Stimulated activated naive CD8-positive, alpha-beta T cell treated with anti-CD3 and anti-CD28 coated beads, Interleukin-15, Interleukin-2, amounts not matched to agents 100 U/mL and 50 U/mL, for 24 hours (primary cell): ENCODE measurements around the gene ICA1L.
"Not testable (repeated sequence)": the region's sequence is repeated elsewhere in the genome, so short reads cannot be mapped to it uniquely, and the experiment has no call there.

Experiments used
- ATAC-seq: fragments of 150-1000 bp; cut with Tn5 transposase; one replicate; pipeline ENCODE4 v1.10.0; 2021
- DNase-seq: peaks from one replicate; pipeline ENCODE4 v3.0.0; 2021

The ICA1L gene

DNA sequence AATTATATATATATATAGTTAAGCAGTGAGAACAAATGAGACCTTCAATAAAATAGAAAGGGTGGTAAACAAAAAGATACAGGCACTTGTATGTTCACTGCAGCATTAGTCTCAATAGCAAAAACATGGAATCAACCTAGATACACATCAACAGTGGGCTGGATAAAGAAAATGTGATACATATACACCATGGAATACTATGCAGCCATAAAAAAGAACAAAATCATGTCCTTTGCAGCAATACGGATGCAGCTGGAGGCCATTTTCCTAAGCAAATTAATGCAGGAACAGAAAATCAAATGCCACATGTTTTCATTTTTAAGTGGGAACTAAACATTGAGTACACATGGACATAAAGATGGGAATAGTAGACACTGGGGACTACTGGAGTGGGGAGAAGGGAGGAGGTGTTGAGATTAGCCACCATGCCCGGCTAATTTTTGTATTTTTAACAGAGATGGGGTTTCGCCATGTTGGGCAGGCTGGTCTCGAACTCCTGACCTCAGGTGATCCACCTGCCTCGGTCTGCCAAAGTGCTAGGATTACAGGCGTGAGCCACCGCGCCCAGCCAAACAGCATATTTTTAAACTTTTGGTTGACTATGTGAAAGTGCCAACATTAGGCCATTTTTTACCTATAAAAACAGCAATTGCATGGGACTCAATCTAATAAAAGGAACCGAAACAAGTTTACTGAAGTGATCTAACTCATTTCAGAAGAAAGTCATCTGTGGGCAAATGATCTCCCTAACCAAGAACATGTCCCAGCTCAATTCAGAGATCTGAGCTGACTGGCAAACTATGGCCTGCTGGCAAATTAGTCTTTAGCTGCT lies 23.7 kb downstream of the ICA1L start:
- no peak for DNase-seq
- no peak for ATAC-seq

DNA sequence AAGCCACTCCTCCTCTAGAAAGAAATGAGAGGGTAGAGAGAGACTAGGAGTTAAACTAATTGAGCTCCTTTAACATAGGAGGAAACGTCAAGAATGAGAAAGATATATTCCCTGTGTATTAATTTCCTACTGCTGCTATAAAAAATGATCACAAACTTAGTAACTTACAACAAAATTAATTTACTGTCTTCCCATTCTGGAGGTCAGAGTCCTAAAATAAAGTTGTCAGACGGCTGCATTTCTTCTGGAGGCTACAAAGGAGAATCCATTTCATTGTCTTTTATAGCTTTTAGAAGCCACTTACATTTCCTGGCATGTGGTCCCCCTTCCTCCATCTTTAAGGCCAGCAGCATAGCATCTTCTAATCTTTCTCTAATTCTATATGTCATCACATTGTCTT lies 26.9 kb downstream of the ICA1L start:
- no peak for DNase-seq
- ATAC-seq: no peak

DNA sequence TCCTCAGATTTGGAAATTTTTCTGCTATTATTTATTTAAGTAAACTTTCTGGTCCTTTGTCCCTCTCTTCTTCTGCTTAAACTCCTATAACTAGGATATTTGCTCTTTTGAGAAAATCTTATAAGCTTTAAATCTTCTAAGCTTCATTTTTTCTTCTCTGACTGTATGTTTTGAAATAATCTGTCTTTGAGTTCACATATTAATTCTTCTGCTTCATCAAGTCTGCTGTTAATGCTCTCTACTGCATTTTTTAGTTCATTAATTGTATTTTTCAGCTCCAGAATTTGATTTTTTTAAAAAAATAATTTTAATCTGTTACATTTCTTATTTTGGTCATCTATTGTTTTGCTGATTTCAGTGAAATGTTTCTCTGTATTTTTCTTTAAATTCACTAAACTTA lies 28.9 kb downstream of the ICA1L start:
- ATAC-seq: no peak

DNA sequence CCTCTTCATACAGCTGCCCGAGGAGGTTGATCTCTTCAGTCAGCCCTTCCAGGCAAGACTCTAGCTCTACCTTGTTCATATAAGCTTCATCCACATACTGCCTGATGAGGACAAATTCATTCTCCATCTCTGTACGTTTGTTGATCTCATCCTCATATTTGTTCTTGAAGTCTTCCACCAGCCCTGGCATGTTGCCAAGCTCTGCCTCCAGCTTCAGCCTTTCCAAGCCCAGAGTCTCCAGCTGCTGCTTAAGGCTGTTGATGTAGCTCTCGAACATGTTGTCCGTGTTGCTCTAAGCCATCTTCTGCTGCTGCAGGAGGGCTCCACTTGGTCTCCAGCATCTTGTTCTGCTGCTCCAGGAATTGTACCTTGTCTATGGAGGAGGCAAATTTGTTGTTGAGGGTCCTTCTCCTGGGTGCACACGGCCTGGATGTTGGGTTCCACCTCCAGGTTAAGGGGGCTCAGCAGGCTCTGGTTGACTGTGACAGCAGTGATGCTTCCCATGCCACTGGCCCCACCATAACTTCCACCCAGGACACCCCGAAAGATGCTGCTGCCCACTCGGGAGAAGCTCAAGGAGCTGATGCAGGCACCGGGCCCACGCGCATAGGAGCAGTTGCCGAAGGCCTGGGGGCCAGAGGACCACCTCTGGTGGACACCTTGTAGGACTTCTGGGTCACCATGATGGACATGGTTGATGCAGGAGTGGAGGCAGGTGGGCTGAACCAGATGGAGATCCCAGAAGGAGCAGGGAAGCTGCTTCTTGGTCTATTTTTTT lies 30.3 kb downstream of the ICA1L start:
- ATAC-seq: no peak

More for the DNA sequence above, 28.9 kb downstream of the ICA1L start:
- no peak for DNase-seq

DNA sequence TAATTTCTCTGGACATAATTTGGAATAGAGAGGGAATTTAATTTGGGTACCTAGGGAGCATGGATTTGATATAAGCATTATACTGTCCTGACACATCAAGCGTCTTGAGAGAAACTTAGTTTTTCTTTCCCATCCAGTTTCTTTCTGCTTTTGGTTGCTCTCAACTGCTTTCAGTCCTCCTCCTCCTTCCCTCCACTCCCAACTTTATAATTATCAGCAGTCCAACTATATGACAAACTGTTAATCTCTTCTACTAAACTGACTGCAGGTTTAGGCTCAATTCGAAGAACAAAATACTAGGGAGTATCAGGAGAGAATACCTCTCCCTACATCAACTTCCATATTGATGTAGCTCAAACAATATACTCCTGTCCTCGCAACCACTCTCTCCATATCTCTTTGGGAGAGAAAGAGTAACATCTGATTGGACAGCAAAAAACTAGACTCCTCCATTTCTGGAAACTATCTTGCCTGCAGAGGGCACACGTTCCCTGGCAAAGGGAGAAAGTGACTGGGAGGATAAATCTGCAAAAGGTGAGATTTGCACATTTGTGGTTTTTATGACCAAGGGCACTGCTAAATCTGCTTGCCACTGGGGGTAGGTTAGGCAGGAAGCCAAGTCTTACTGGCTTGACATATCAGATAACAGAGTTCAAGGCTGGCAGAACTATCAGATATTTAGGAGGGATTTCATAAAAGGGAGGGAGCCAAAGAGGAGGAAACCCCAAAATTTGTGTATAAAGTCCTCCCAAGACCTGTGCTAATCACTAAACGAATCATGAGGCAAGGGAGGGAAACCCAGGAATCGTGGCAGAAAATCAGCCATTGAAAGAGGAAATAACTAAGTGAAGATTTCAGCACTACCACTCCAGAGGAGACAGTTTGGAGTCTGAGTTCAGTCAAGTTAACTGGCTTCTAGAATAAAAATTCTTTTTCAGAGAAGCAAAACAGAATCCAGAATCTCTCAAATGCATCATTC lies 40.0 kb downstream of the ICA1L start:
- ATAC-seq: peak; percentile 95
- peak; percentile 62 for DNase-seq

More for the DNA sequence above, 30.3 kb downstream of the ICA1L start:
- DNase-seq: no peak

DNA sequence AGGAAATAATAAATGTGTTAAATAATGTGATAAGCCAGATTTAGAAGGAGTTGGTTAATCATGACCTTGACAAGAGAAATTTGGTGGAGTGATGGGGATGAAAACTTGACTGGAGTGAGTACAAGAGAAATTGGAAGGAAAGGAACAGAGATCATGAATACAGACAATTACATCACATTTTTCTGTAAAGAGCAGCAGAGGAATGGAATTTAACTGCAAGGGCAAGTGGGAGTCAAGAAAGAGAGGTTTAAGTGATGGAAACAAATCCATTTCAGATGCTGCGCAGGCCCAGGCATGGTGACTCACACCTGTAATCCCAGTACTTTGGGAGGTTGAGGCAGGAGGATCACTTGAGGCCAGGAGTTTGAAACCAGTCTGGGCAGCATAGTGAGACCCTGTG lies 46.7 kb downstream of the ICA1L start:
- DNase-seq (no peak), ATAC-seq (no peak)

DNA sequence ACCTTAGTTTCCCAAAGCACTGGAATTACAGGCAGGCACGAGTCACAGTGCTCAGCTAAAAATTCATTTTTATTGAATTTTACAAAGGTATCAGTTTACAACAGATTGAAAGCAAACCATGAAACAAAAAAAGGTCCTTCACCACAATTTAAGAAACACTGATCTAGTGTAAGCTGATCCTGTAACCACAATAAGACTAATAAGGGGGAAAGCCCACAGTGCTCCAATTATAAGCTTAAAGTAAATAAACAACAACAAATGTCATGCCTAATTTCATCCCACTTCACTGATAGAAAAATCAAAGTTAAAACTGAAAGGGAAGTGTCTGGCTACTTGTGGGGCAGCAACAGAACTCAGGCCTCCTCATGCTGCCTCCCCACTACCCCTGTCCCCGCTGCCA lies 49.2 kb downstream of the ICA1L start:
- DNase-seq (no peak), ATAC-seq (no peak)

DNA sequence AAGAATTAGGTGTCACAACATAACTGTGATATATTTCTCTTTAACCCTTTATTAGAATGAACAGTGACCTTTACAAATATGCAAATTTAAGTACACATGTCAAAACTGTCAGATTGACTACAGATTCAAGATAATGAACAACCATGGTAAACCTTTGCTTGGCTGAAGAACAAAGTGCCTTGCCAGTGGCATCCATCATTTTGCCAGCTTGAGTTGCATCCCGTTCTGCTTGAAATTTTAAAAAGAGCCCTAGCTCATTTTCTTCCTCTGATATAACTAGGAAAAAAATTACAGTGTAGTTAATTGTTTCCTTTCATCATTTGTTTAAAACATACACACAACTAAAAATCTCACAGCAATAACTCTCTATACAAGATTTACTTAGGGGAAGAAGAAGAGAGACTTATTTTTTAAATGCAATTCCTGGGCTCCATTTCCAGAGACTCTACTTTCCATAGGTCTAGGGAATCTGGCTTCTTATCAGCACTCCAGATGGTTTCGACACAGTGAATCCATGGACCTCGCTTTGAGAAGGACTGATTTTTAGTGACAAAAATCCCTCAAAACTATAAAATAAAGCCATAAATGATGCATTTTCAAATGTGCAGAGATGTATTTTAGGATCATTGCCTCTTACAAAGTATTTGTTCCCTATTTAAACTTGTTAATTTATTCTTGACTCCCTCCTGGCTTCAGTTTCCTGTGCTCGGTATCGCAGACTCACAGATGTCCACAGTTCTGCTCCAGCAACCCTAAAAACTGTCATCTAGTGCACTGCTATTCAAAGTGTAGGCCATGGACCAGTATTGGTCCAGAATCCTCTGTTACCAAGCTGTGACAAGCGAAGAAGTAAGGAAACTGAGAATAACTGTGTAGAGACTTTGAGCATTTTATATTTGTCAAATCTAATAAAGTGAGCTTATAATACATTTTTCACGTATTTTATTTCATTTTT lies 50.1 kb downstream of the ICA1L start:
- ATAC-seq (no peak), DNase-seq (no peak)

DNA sequence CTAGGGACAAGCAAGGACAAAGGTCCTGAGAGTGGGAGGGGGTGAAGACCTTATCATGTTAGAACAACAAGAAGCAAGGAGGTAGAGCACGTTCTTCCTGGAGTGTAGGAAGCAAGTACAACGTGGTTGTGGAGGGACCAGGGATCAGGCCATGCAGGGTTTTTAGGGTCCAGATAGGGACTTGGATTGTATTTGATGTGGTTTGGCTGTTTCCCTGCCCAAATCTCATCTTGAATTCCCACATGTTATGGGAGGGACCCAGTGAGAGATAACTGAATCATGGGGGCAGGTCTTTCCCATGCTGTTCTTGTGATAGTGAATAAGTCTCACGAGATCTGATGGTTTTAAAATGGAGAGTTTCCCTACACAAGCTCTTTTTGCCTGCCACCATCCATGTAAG lies 53.2 kb downstream of the ICA1L start:
- DNase-seq (no peak), ATAC-seq (no peak)

DNA sequence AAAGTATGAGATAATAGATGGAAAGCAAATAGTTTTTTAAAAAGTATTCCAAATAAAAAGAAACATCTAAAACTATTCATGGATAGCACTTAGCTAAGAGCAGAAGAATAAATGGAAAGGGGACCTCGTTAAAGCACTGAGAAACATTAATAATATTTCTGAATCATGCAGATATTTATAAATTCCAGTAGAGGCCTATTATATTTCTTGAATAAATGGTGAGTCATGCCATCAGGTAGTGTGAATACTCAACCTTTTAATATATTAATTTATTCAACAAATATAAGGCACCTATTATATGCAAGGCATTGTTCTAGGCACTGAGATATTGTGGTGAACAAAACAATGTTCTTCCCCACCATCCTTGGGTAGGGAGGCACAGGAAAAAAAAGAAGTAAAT lies 53.8 kb downstream of the ICA1L start:
- DNase-seq (no peak), ATAC-seq (no peak)

DNA sequence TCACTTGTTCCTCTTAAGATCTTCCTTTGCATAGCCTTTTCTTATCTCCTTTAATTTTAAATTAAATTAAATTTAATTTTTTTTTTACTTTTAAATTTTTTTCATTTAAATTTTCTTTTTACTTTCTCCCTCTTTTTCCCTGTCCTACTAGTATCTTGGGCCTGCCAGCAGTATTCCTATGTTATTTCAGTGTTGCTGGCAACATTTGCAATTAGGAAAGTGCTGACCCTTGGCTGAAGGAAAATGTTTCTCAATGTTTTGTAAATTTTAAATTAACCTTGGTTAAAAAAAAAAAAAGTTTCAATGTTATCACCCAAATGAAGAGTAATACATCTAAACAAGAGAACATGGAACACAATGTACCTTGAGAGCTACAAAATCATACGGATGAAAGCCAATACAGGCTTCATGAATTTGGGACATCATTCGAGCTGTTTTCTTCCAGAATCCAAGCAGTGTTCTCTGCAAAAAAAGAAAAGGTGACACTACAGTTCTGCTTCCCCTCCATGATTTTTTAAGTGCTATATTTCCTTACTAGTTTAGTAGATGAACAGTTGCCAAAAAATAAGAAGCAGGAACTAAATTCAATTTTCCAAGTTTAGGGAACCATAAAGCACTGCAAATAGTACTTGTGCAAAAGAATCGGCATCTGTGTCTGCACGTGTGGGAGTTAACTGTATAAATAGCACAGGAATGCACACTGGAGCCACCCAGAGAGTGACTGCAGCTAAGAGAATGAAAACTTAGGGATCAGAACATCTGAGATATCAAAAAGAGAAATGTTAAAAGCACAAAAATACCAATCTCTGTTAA lies 55.8 kb downstream of the ICA1L start:
- no peak for ATAC-seq
- no peak for DNase-seq

DNA sequence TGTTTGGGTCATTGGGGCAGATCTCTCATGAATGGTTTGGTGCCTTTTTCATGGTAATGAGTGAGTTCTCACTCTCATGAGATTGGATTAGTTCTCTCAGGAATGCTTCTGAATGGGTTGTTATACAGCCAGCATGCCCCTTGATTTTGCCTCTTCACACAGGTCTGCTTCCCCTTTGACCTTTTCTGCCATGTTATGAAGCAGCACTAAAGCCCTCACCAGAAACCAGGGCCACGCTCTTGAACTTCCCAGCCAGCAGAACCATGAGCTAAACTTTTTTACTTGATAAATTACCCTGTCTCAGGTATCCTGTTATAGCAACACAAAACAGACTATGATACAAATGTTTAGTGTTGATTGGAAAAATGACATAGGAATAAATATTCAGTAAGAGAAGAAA lies 57.3 kb downstream of the ICA1L start:
- DNase-seq (no peak), ATAC-seq (no peak)

DNA sequence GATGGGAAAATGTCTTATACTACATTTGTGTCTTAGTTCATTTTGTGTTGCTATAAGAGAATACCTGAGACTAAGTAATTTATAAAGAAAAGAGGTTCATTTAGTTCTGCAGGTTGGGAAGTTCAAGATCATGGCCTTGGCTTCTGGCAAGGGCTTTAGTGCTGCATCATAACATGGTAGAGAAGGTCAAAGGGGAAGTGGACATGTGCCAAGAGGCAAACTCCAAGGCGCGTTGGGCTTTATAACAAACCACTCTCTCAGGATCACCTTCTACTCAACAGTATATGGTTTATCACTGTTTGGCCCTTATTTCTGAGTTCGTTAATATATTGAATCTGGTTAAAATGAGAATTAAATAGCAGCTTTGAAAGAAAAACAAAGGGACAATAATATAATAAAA lies 58.2 kb downstream of the ICA1L start:
- DNase-seq: no peak
- ATAC-seq: no peak

DNA sequence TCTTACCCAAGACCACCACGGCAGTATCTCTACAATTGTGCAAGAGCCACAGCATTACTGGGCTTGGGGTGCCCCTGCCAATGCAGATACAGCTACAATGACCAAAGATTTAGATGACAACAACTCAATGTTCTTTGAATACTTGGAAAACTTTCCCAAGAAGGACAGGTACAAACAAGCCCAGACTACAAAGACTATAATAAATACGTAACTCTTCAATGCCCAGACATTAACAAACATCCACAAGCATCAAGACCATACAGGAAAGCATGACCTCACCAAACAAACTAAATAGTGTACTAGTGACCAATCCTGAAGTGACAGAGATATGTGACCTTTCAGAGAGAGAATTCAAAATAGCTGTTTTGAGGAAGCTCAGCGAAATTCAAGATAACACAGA lies 62.8 kb downstream of the ICA1L start:
- no peak for DNase-seq
- ATAC-seq: no peak

DNA sequence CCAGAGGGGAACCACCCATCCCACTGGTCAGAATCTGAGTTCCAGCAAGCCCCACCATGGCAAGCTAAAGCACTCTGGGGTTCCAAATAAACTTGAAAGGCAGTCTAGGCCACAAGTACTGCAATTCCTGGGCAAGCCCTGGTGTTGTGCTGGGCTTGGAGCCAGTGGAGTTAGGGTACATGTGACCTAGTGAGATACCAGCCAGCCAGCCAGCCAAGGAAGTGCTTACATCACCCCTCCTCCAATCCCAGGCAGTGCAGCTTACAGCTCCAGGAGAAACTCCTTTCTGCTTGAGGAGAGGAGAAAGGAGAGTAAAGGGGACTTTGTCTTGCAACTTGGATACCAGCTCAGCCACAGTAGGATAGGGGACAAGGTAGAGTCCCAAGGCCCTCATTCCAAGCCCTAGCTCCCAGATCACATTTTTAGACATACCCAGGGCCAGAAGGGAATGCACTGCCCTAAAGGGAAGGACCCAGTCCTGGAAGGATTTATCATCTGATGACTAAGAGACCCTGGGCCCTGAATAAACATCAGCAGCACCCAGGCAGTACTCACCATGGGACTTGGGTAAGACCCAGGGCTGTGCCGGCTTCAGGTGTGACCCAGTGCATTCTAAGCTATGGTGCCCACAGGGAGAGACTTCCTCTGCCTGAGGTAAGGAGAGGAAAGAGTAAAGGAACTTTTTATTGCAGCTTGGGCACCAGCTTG lies 64.0 kb downstream of the ICA1L start:
- not testable (repeated sequence) for ATAC-seq, DNase-seq

DNA sequence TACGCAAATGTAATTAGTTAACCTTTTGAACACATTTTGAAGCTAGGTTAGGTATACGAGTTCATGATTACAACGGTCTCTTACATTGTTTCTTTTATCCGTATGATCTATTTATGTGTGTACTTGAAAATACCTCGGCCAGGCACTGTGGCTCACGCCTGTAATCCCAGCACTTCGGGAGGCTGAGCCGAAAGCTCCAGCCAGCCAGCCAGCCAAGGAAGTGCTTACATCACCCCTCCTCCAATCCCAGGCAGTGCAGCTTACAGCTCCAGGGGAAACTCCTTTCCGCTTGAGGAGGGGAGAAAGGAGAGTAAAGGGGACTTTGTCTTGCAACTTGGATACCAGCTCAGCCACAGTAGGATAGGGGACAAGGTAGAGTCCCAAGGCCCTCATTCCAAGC lies 65.7 kb downstream of the ICA1L start:
- not testable (repeated sequence) for DNase-seq, ATAC-seq

DNA sequence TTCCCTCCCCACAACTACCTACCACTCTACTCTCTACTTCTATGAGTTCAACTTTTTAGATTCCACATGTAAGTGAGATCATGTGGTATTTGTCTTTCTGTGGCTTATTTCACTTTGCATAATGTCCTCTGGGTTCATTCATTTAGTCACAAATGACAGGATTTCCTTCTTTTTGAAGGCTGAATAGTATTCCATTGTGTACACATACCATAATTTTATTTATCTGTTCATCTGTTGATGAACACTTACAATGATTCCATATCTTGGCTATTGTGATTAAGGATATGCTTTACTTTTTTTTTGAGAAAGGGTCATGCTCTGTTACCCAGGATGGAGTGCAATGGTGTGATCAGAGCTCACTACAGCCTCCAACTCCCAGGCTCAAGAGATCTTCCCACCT lies 73.6 kb downstream of the ICA1L start:
- ATAC-seq: no peak

DNA sequence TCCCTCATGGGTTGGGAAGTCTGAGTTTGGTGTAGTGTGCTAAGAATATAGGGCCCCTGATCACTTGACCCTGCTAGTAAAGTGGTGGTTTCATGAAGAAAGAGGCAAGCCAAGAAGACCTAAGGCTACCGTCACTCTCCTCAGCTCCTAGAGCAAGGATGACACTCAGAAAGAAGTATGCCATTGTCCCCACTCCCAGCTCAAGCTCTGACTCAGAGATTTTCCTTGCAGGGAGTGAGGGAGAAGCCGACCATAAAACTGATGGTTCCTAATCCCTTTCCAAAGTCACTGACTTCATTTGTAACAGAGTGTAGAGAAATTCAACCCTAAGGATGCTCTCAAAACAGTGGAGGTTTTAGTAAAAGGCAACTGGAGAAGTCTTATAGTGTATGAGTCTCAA lies 80.9 kb downstream of the ICA1L start:
- DNase-seq (no peak), ATAC-seq (no peak)

More for the DNA sequence above, 73.6 kb downstream of the ICA1L start:
- DNase-seq: no peak

DNA sequence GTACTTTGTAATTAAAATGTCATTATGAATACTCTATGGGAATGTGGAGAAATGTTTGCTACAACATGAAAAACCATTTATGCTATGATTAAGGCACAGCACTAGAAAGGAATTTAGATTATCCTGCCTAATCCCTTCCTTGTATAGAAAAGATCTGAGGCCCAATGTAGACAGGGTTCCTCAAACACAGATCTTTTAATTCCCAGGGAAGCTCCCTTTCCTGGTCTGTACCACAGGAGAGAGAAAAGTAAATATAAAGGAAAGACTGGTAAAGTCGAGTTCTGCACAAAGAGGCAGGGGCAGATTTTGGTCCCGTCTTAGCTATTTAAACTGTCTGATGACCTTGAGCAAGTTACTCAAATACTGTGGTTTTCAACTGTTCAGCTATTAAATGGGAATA lies 84.7 kb downstream of the ICA1L start:
- DNase-seq: no peak
- no peak for ATAC-seq
